PC-3 (cell line): ENCODE data around the gene PLEKHA6. TPM values are rescaled to one million over a fixed set of nuclear protein-coding genes. Genes with fewer than 3 reads are reported as not detected.

Experiments
- ATAC-seq: fragments of 200-7000 bp; cut with Tn5 transposase; 2 replicates; pipeline ENCODE4 v1.9.1; 2020; ENCODE audit warnings: mild to moderate bottlenecking, moderate library complexity
- BruUV-seq: library from RNA; stranded (reverse); fragments of 400-500 nt; replicated peaks from 2 replicates; lab custom pipeline; 2021; lab: Mats Ljungman, UMichigan
- CTCF ChIA-PET: fragments of 300-600 bp; sonication (Branson Sonifier 250); formaldehyde crosslinking; loops from one replicate; lab custom pipeline; 2022; ENCODE audit warnings: antibody characterized with exemption; lab: Charles Lee
- POLR2A ChIA-PET: fragments of 300-600 bp; sonication (Branson Sonifier 250); formaldehyde crosslinking; loops from one replicate; lab custom pipeline; 2022; ENCODE audit warnings: antibody characterized with exemption; ENCODE audit not compliant: unreplicated experiment; lab: Charles Lee
- DNase-seq: peaks from one replicate; pipeline ENCODE4 v3.0.0-alpha.2; 2015
- H2AFZ ChIP-seq: fragments of 300-600 bp; sonication (generic); 2 replicates; pipeline ENCODE4 v1.6.0; 2016; ENCODE audit warnings: antibody characterized with exemption, low read length
- H3F3A ChIP-seq: fragments of 300-600 bp; sonication (generic); one replicate; pipeline ENCODE4 v1.6.0; 2017; ENCODE audit warnings: antibody characterized with exemption, low read length, control low read depth, mild to moderate bottlenecking; ENCODE audit not compliant: unreplicated experiment
- H3K27ac ChIP-seq: fragments of 300-600 bp; sonication (generic); 2 replicates; pipeline ENCODE4 v1.5.1; 2016; ENCODE audit warnings: mild to moderate bottlenecking, low read length
- H3K27me3 ChIP-seq: fragments of 300-600 bp; sonication (generic); 2 replicates; pipeline ENCODE4 v1.6.1; 2016; ENCODE audit warnings: low read length, mixed read lengths
- H3K36me3 ChIP-seq: fragments of 300-600 bp; sonication (generic); 2 replicates; pipeline ENCODE4 v1.6.1; 2016; ENCODE audit warnings: low read depth, mixed run types, low read length, mixed read lengths
- H3K4me1 ChIP-seq: fragments of 300-600 bp; sonication (generic); 2 replicates; pipeline ENCODE4 v1.5.1; 2016; ENCODE audit warnings: low read length; ENCODE audit not compliant: insufficient read depth
- H3K4me2 ChIP-seq: fragments of 300-600 bp; sonication (generic); 2 replicates; pipeline ENCODE4 v1.6.0; 2016; ENCODE audit warnings: low read length
- H3K4me3 ChIP-seq: fragments of 300-600 bp; sonication (generic); 2 replicates; pipeline ENCODE4 v1.5.1; 2016; ENCODE audit warnings: mild to moderate bottlenecking, low read length, mixed read lengths
- H3K79me2 ChIP-seq: fragments of 300-600 bp; sonication (generic); 2 replicates; pipeline ENCODE4 v1.6.1; 2017; ENCODE audit warnings: low read length, mixed read lengths
- H3K9ac ChIP-seq: fragments of 300-600 bp; sonication (generic); 2 replicates; pipeline ENCODE4 v1.6.0; 2016; ENCODE audit warnings: mild to moderate bottlenecking, low read length
- H3K9me2 ChIP-seq: fragments of 300-600 bp; sonication (generic); replicated peaks from 2 replicates; pipeline ENCODE4 v1.6.1; 2016; ENCODE audit warnings: mixed run types, low read length, mixed read lengths
- H3K9me3 ChIP-seq: fragments of 300-600 bp; sonication (generic); 2 replicates; pipeline ENCODE4 v1.6.1; 2016; ENCODE audit warnings: low read length, mixed read lengths
- H4K20me1 ChIP-seq: fragments of 300-600 bp; sonication (generic); 2 replicates; pipeline ENCODE4 v1.6.1; 2016; ENCODE audit warnings: low read length, mixed read lengths
- EZH2 ChIP-seq: fragments of 300-600 bp; sonication (generic); IDR thresholded peaks from one replicate; pipeline ENCODE4 v1.6.1; 2017; ENCODE audit warnings: antibody characterized with exemption, mild to moderate bottlenecking, low read length; ENCODE audit not compliant: unreplicated experiment
- EZH2phosphoT487 ChIP-seq: fragments of 300-600 bp; sonication (generic); IDR thresholded peaks from 2 replicates; pipeline ENCODE4 v1.6.1; 2018; ENCODE audit warnings: mild to moderate bottlenecking, antibody characterized with exemption, low read length, borderline replicate concordance
- intact Hi-C: fragments of 100-400 bp; cut with micrococcal nuclease; formaldehyde crosslinking; loops from 2 replicates; pipeline ENCODE4 v1.9.0; 2023
- total RNA-seq: library from RNA; depleted of rRNA; stranded (reverse); fragments of >200 nt; gene quantifications from 2 replicates; pipeline ENCODE4 v1.2.3, GENCODE V29; 2014
- TF ChIP-seq, protein P1 (sequence below): fragments of 300-600 bp; sonication (generic); conservative IDR thresholded peaks from 2 replicates; pipeline ENCODE4 v1.5.1; 2017; ENCODE audit warnings: antibody characterized with exemption, low read depth, mild to moderate bottlenecking, low read length

Gene PLEKHA6
- total RNA-seq, 1 experiment from 2014 or later, result 53.8 TPM

DNA sequence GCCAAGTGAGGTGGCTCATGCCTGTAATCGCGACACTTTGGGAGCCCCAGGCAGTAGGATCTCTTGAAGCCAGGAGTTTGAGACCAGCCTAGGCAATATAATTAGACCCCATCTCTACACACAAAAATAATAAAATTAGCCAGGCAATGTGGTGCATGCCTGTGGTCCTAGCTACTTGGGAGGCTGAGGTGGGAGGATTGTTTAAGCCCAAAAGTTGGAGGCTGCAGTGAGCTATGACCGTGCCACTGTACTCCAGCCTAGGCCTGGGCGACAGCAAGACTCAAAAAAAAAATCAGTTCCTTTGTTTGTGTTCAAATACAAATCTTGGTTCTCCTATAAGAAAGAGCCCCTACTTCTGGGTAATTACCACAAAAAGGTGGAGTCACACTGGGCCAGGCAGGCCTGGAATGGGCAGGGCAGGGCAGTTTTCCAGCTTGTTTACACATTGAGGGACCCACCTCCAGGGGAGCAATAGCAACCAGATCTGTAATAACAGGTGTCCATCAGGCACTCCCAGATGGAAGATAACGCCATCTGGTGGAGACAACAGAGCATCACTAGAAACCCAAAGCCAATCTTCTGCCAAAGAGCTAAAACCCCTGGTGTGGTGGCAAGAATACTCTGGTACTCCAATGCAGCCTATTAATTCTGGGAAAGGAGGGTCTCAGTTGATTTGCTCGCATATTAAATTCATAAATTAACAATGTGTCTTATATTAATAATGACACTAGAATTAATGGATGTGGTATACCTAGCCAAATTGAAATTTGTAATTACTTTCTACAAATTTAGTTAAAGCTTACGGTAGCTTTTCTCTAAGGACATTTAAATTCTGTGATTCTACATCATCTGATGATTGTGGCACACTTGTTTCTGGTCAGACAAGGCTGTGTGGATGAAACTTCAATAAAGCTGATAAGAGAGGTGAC, 38.7 kb upstream of the PLEKHA6 start:
- no peak overlapping the region for H3K4me3 ChIP-seq
- ChIA-PET CTCF (interaction anchor here (0.5 to 2.5 kb wide), 36 partner anchors 9 to 421 kb away, joined by 3 to 66 read pairs (median 5); partner anchors contain the start of genes GOLT1A, MDM4 and PIK3C2B), POLR2A (interaction anchor here (0.6 to 0.9 kb wide), 5 partner anchors 15 to 140 kb away, joined by 3 to 6 read pairs (median 4); no protein-coding TSS in a partner anchor)
- peaks cover 34% of the 10 kb centered on the region for H3K36me3 ChIP-seq
- intact Hi-C loops, result loop anchor here (1.0 kb wide), 2 partner anchors 21 to 35 kb away; no protein-coding TSS in a partner anchor
- H2AFZ ChIP-seq, result no peak overlapping the region
- H3K4me2 ChIP-seq, result no peak overlapping the region
- peaks cover 6% of the 10 kb centered on the region for H4K20me1 ChIP-seq
- no peak overlapping the region for H3K9ac ChIP-seq
- peak; percentile 100 for DNase-seq
- H3K9me2 ChIP-seq, result no peaks in the 10 kb centered on the region
- BruUV-seq, result no TSS peak
- H3K27ac ChIP-seq, result no peak overlapping the region
- peaks cover 25% of the 10 kb centered on the region for H3K79me2 ChIP-seq
- no peaks in the 10 kb centered on the region for H3K9me3 ChIP-seq
- H3K27me3 ChIP-seq, result no peaks in the 10 kb centered on the region
- no peaks in the 10 kb centered on the region for H3F3A ChIP-seq
- H3K4me1 ChIP-seq, result peaks cover 4% of the 10 kb centered on the region; the same call in 1 of the 2 replicates
- peak; percentile 100 for ATAC-seq
- no peak for TF ChIP-seq EZH2phosphoT487
- TF ChIP-seq, protein P1, sequence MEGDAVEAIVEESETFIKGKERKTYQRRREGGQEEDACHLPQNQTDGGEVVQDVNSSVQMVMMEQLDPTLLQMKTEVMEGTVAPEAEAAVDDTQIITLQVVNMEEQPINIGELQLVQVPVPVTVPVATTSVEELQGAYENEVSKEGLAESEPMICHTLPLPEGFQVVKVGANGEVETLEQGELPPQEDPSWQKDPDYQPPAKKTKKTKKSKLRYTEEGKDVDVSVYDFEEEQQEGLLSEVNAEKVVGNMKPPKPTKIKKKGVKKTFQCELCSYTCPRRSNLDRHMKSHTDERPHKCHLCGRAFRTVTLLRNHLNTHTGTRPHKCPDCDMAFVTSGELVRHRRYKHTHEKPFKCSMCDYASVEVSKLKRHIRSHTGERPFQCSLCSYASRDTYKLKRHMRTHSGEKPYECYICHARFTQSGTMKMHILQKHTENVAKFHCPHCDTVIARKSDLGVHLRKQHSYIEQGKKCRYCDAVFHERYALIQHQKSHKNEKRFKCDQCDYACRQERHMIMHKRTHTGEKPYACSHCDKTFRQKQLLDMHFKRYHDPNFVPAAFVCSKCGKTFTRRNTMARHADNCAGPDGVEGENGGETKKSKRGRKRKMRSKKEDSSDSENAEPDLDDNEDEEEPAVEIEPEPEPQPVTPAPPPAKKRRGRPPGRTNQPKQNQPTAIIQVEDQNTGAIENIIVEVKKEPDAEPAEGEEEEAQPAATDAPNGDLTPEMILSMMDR, result peak; percentile 99
- no peak for TF ChIP-seq EZH2

DNA sequence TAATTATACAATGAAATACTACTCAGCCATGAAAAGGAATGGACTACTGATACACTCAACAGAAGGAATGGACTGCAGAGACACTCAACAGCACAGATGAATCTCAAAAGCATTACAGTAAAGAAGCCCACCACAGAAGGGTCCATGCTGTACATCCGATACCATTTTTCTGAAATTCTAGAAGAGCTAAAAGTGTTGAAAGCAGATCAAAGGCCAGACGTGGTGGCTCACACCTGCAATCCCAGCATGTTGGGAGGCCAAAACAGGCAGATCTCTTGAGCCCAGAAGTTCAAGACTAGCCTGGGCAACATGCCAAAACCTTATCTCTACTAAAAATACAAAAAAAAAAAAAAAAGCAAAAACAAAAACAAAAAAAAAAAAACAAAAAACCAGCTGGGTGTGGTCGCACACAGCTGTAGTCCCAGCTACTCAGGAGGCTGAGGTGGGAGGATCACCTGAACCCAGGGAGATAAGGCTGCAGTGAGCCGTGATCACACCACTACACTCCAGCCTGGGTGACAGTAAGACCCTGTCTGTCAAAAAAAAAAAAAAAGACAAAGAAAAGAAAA, 36.4 kb upstream of the PLEKHA6 start:
- Histone ChIP-seq H3K9me3 (no peaks in the 10 kb centered on the region), H3K79me2 (peaks cover 3% of the 10 kb centered on the region; the same call in 1 of the 2 replicates), H3K4me2 (no peak overlapping the region), H3K4me3 (no peak overlapping the region), H3K4me1 (peaks cover 4% of the 10 kb centered on the region; the same call in 1 of the 2 replicates), H3K27ac (no peak overlapping the region), H3K9me2 (no peaks in the 10 kb centered on the region), H3K27me3 (no peaks in the 10 kb centered on the region), H3K9ac (no peak overlapping the region), H4K20me1 (peaks cover 4% of the 10 kb centered on the region), H3K36me3 (peaks cover 22% of the 10 kb centered on the region; the same call in 1 of the 2 replicates), H2AFZ (no peak overlapping the region), H3F3A (no peaks in the 10 kb centered on the region)
- ATAC-seq (no peak), DNase-seq (no peak)
- TF ChIP-seq, protein P1, result no peak
- TF ChIP-seq EZH2 (no peak), EZH2phosphoT487 (no peak)
- POLR2A ChIA-PET, result interaction anchor here (0.6 kb wide), 1 partner anchor 12 kb away, joined by 3 read pairs; no protein-coding TSS in a partner anchor
- no TSS peak for BruUV-seq
- CTCF ChIA-PET, result interaction anchor here (0.6 kb wide), 1 partner anchor 745 kb away, joined by 5 read pairs; no protein-coding TSS in a partner anchor
- intact Hi-C loops, result no loop called here
